GM11168 (cell line): ENCODE measurements around the gene GRK2.
"Not testable (repeated sequence)": the region's sequence is repeated elsewhere in the genome, so short reads cannot be mapped to it uniquely, and the experiment has no call there.

Experiments
- in situ Hi-C: fragments of 300-500 bp; cut with MboI; formaldehyde crosslinking; loops from one replicate; pipeline ENCODE4 v1.12.0; 2022; ENCODE audit warnings: low sequenced_read_pairs; ENCODE audit not compliant: unreplicated experiment

Gene GRK2

DNA sequence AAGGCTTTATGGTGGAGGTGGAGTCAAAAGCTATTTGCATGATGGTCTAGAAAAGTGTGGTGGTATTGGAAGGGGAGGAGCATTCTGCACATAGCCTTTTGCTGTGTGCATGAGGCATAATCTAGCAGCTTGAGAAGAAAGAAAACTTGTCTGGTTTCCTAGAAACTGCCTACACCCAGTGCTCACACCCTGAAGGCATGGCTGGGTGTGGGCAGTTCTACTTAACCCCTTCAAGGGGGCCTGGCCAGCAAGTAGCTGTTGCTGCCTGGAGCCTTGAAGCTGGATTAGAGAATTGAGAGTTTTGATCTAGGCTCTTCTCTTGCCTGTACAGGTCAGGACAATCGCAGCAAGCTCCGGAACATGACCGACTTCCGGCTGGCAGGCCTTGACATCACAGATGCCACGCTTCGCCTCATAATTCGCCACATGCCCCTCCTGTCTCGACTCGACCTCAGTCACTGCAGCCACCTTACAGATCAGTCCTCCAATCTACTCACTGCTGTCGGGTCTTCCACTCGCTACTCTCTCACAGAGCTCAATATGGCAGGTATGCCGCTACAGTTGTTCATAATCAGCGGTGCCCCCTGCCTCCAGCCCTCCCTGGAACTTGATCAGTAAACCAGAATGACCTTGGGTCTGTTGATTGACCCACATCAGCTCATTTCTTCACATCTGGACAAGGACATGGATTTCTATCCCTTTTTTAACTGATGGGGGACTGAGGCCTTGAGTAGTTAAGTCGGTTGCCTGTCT, 12.2 kb upstream of the GRK2 start:
- in situ Hi-C loops, result no loop called here

DNA sequence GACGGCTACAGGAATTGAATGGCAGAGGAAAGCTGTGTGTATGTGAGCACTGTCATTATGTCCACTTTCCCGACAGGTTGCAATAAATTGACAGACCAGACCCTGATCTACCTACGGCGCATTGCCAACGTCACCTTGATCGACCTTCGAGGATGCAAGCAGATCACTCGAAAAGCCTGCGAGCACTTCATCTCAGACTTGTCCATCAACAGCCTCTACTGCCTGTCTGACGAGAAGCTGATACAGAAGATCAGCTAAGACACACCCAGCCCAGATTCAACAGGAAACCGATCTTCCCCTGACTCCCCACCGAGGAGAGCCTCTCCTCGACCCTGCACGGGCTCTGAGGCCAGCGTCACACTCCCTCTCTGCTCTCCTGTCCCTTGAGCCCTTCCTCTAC, 11.5 kb upstream of the GRK2 start:
- in situ Hi-C loops, result no loop called here

- in situ Hi-C loops, result no loop called here
These were observed 10.9 kb upstream of the GRK2 start for GRCh38 chr11:67255353-67255752.

- in situ Hi-C loops, result no loop called here
These were observed 10.4 kb upstream of the GRK2 start for GRCh38 chr11:67255864-67256263.

- in situ Hi-C loops, result no loop called here
These were observed 9.7 kb upstream of the GRK2 start for GRCh38 chr11:67256477-67257135.

GRCh38 chr11:67260406-67260805, 5.9 kb upstream of the GRK2 start:
- in situ Hi-C loops, result no loop called here

DNA sequence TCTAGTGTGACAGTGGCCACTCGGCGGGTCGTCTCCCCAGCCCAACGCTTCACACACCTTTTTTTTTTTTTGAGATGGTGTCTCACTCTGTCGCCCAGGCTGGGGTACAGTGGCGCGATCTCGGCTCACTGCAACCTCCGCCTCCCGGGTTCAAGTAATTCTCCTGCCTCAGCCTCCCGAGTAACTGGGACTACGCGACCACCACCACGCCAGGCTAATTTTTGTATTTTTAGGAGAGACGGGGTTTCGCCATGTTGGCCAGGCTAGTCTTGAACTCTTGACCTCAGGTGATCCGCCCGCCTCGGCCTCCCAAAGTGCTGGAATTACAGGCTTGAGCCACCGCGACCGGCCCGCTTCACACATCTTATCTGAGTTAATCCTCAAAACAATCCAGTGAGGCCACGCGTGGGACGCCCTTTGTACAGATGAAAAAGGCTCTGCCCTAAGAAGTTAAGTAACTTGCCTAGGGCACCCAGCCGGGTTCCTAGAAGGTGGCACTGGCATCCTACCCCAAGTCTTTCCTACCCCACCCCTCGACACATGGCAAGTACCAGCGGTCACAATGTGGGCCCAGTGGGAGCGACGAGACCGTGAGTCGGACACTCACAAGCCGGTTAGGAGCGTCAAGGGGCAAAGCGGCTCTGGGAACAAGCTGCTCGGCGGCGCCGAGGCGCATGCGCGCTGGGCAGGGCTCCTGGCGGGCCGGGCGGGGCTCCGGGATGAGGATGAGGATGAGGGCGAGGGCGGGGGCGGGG, 5.2 kb upstream of the GRK2 start:
- in situ Hi-C loops, result not testable (repeated sequence)

- in situ Hi-C loops, result no loop called here
These were observed 4.7 kb upstream of the GRK2 start for GRCh38 chr11:67261640-67261945.

- in situ Hi-C loops, result no loop called here
These were observed 4.2 kb upstream of the GRK2 start for GRCh38 chr11:67261946-67262681.

GRCh38 chr11:67262731-67263675, 3.3 kb upstream of the GRK2 start:
- in situ Hi-C loops, result no loop called here

- in situ Hi-C loops, result no loop called here
These were observed 2.0 kb upstream of the GRK2 start for GRCh38 chr11:67264260-67264659.

GRCh38 chr11:67264877-67265632, 1.2 kb upstream of the GRK2 start:
- in situ Hi-C loops, result no loop called here

DNA sequence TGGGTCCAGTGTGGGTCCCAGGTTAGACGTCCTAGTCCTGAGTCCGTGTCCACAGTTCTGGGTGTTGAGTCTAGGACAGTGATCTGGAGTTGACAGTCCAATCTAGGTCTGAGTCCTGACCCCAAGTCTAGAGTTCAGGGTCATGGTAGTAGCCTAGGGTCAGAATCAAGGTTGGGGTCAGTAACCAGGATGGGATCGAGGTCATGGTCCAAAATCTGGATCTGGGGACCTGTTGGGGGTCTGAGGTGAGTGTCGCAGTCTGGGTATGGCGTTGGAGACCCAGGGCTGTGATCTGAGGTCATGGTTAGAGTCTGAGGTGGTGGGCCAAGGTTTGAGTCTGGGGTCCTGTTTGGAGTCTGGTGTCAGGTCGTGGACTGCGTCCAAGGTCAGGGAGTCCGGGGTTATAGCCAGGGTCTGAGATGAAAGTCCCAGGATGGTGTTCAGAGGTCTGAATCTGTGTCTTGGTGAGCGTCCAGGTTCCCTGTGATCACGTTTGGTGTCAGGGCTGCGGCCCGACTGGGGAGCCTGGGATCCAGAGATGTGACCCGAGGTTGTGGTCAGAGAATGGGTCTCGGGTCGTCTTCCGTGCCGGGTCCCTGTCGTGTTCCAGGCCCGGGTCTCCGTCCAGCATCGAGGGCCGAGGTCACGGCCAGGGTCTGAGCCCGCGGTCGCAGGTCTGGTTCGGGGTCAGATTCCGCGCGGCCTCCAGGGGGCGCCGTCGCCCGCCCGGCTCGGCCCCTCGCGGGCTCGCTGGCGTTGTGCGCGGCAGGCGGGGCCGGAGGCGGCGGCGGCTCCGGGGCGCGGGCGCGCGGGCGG, 432 bp upstream of the GRK2 start:
- in situ Hi-C loops, result no loop called here

DNA sequence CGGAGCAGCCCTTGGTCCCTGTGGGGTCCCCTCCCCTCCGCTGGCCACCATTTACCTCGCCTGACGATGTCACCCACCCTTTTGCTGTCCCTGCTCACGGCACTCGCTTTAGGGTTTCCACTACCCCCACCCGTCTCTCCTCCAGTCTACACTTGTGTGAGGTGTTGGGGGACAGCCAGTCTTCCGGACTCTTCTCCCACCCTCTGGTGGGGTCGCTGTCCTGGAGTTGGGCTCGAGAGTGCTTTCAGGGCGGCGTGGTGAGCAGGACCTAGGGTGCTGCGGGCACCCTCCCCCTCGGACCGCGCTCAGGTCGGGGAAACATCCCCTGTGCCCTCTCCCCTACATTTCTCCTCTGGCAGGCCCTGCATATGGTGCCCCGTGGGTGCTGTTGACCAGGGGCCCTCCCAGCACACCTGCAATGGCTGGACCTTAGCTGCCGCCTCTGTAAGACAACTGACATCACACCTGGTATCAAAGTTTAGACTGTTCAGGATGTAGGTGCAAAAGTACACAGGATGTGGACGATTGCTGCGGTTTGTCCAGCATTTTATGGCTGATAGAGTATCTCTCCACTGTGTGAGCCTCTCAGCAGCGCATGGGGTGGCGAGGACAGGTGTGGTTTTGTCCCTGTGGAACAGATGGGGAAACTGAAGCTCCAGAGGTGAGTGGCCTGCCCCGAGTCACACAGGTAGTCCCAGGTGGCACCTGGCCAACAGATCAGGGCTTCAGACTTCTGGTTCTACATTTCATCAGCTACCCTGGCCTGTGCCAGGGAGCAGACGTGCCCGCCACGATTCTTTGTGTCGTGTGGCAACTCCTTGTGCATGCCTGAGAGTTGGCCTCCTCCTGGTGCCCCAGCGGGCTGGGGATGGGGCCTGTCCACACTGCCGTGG, 1.2 kb downstream of the GRK2 start:
- in situ Hi-C loops, result no loop called here

DNA sequence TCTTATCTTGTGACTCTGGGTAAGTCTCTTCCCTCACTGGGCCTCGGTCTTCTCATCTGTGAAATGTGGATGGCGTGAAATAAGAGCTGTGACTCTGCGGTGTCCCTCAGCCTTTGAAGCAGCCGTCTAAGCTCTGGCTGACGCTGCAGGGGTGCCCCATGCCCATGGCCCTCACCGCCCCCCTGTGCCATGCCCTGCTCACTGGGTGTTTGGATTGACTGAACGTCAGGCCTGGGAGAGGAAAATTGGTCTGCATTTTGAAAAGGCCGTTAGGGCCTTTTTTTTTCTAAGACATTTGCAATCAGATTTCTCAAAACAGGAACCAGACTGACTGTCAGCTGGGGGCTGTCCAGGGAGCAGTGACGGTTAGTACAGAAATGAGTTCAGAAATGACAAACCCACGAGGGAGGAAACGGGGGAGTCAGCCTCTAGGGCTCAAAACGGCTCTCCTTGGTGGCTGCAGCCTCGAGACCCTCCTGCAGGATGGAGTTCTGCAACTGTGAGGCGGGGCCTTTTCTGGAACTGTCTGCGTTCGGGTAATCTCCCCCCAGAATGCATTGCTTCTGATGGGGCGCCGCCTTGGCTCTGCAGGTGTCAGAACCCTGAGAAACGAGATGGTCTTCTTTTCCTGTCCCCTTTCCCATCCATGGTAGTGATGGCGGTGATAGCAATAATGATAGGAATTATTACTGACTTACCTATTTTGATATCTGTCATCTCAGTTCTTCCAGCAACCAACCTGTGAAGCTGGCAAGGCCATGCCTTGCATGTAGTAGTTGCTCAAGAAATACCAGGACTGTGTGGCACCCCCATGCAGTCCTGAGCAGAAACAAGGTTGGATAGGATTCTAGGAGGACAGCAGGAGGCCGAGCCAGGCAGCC, 2.0 kb downstream of the GRK2 start:
- in situ Hi-C loops, result no loop called here

- in situ Hi-C loops, result no loop called here
These were observed 2.6 kb downstream of the GRK2 start for GRCh38 chr11:67268962-67269268.
